H9 (cell line): ENCODE results near the gene PARD3. TPM values are rescaled to one million over a fixed set of nuclear protein-coding genes. Genes with fewer than 3 reads are reported as not detected.

Source experiments
- DNase-seq: peaks from one replicate; pipeline ENCODE4 v3.0.0-alpha.2; 2017
- H2AFZ ChIP-seq: one replicate; pipeline ENCODE4 v1.6.1; 2013; ENCODE audit warnings: mild to moderate bottlenecking, low read length, control low read depth, moderate library complexity
- H2AK5ac ChIP-seq: 2 replicates; pipeline ENCODE4 v1.6.1; 2013; ENCODE audit warnings: low read length, control low read depth, mixed read lengths; ENCODE audit not compliant: insufficient read length
- H2BK120ac ChIP-seq: one replicate; pipeline ENCODE4 v1.6.1; 2013; ENCODE audit warnings: low read depth, mild to moderate bottlenecking, low read length, control low read depth, inconsistent platforms; ENCODE audit not compliant: poor library complexity, severe bottlenecking
- H2BK12ac ChIP-seq: 2 replicates; pipeline ENCODE4 v1.6.1; 2013; ENCODE audit warnings: low read length, control low read depth, mixed read lengths, low read depth; ENCODE audit not compliant: insufficient read length
- H2BK15ac ChIP-seq: 2 replicates; pipeline ENCODE4 v1.6.1; 2013; ENCODE audit warnings: low read depth, low read length, control low read depth
- H2BK20ac ChIP-seq: one replicate; pipeline ENCODE4 v1.6.1; 2013; ENCODE audit warnings: low read depth, mild to moderate bottlenecking, low read length, control low read depth, inconsistent platforms; ENCODE audit not compliant: poor library complexity, severe bottlenecking
- H2BK5ac ChIP-seq: 2 replicates; pipeline ENCODE4 v1.6.1; 2013; ENCODE audit warnings: low read length, control low read depth, mixed read lengths; ENCODE audit not compliant: insufficient read length
- H3K14ac ChIP-seq: 2 replicates; pipeline ENCODE4 v1.6.1; 2013; ENCODE audit warnings: low read length, control low read depth; ENCODE audit not compliant: insufficient read depth
- H3K18ac ChIP-seq: 2 replicates; pipeline ENCODE4 v1.6.1; 2013; ENCODE audit warnings: low read depth, mild to moderate bottlenecking, mixed read lengths, low read length, control low read depth; ENCODE audit not compliant: insufficient read length
- H3K23ac ChIP-seq: 2 replicates; pipeline ENCODE4 v1.6.1; 2013; ENCODE audit warnings: low read length, control low read depth, mixed read lengths, low read depth; ENCODE audit not compliant: insufficient read length
- H3K23me2 ChIP-seq: 2 replicates; pipeline ENCODE4 v1.6.1; 2013; ENCODE audit warnings: low read depth, mild to moderate bottlenecking, mixed read lengths, low read length, control low read depth; ENCODE audit not compliant: insufficient read length, poor library complexity, severe bottlenecking
- H3K27ac ChIP-seq: 2 replicates; pipeline ENCODE4 v1.5.1; 2013; ENCODE audit warnings: low read length, control low read depth, mixed read lengths, low read depth; ENCODE audit not compliant: insufficient read length
- H3K27me3 ChIP-seq: 2 replicates; pipeline ENCODE4 v1.6.1; 2013; ENCODE audit warnings: low read length, control low read depth, inconsistent platforms; ENCODE audit not compliant: insufficient read depth
- H3K4ac ChIP-seq: 2 replicates; pipeline ENCODE4 v1.6.1; 2013; ENCODE audit warnings: low read depth, mild to moderate bottlenecking, control low read depth, inconsistent platforms, low read length, moderate library complexity
- H3K4me1 ChIP-seq: 2 replicates; pipeline ENCODE4 v1.6.1; 2013; ENCODE audit warnings: low read length, control low read depth, inconsistent platforms; ENCODE audit not compliant: insufficient read depth
- H3K4me2 ChIP-seq: 2 replicates; pipeline ENCODE4 v1.6.1; 2013; ENCODE audit warnings: low read length, control low read depth, mixed read lengths; ENCODE audit not compliant: insufficient read length, insufficient read depth
- H3K56ac ChIP-seq: 2 replicates; pipeline ENCODE4 v1.6.1; 2013; ENCODE audit warnings: low read depth, mild to moderate bottlenecking, mixed read lengths, low read length, control low read depth; ENCODE audit not compliant: insufficient read length
- H3K79me1 ChIP-seq: 2 replicates; pipeline ENCODE4 v1.6.1; 2013; ENCODE audit warnings: low read depth, mild to moderate bottlenecking, moderate library complexity, low read length, control low read depth, inconsistent platforms; ENCODE audit not compliant: insufficient read depth, poor library complexity, severe bottlenecking
- H3K79me2 ChIP-seq: 2 replicates; pipeline ENCODE4 v1.6.1; 2013; ENCODE audit warnings: low read length, control low read depth, inconsistent platforms; ENCODE audit not compliant: insufficient read depth
- H3K9ac ChIP-seq: 2 replicates; pipeline ENCODE4 v1.6.1; 2013; ENCODE audit warnings: low read length, control low read depth, mixed read lengths; ENCODE audit not compliant: insufficient read length; ENCODE audit errors: extremely low read depth
- H3K9me3 ChIP-seq: one replicate; pipeline ENCODE4 v1.6.1; 2013; ENCODE audit warnings: low read depth, low read length, inconsistent platforms; ENCODE audit not compliant: control insufficient read depth
- H3T11ph ChIP-seq: one replicate; pipeline ENCODE4 v1.6.1; 2013; ENCODE audit warnings: mild to moderate bottlenecking, low read length, control low read depth, inconsistent platforms
- H4K20me1 ChIP-seq: one replicate; pipeline ENCODE4 v1.6.1; 2013; ENCODE audit not compliant: control insufficient read depth, insufficient read length, insufficient read depth
- H4K5ac ChIP-seq: 2 replicates; pipeline ENCODE4 v1.6.1; 2013; ENCODE audit warnings: low read depth, mild to moderate bottlenecking, mixed read lengths, low read length, control low read depth; ENCODE audit not compliant: insufficient read length
- H4K8ac ChIP-seq: replicated peaks from 2 replicates; pipeline ENCODE4 v1.6.1; 2013; ENCODE audit warnings: low read length, control low read depth, mixed read lengths, low read depth; ENCODE audit not compliant: insufficient read length
- H4K91ac ChIP-seq: 2 replicates; pipeline ENCODE4 v1.6.1; 2013; ENCODE audit warnings: low read depth, mild to moderate bottlenecking, moderate library complexity, mixed read lengths, low read length, control low read depth; ENCODE audit not compliant: insufficient read length
- H3K27ac Mint-ChIP-seq, 3 experiments: 2 replicates in 2 of 3; 3 replicates in 1 of 3; pipeline ENCODE4 v1.8.0; 2020 to 2021; ENCODE audit warnings: mixed read lengths in 3 of 3, mild to moderate bottlenecking in 1 of 3, moderate library complexity in 1 of 3
- H3K27me3 Mint-ChIP-seq: 2 replicates; pipeline ENCODE4 v1.8.0; 2021; ENCODE audit warnings: low read depth, mild to moderate bottlenecking, moderate library complexity, mixed read lengths
- H3K36me3 Mint-ChIP-seq, 3 experiments: 2 replicates in 2 of 3; 3 replicates in 1 of 3; pipeline ENCODE4 v1.8.0; 2020 to 2021; ENCODE audit warnings: low read depth in 3 of 3, mixed read lengths in 3 of 3; ENCODE audit not compliant: insufficient read depth in 1 of 3
- H3K4me1 Mint-ChIP-seq, 2 experiments: 2 replicates each; pipeline ENCODE4 v1.8.0; 2020; ENCODE audit warnings: mixed read lengths in 2 of 2
- H3K4me3 Mint-ChIP-seq, 2 experiments: 2 replicates in 1 of 2; 3 replicates in 1 of 2; pipeline ENCODE4 v1.8.0; 2020 to 2021; ENCODE audit warnings: mild to moderate bottlenecking in 2 of 2, mixed read lengths in 2 of 2, moderate library complexity in 1 of 2
- H3K9me3 Mint-ChIP-seq, 2 experiments: 2 replicates in 1 of 2; 3 replicates in 1 of 2; pipeline ENCODE4 v1.8.0; 2020; ENCODE audit warnings: mild to moderate bottlenecking in 2 of 2, mixed read lengths in 2 of 2, moderate library complexity in 1 of 2
- CTCF ChIP-seq: fragments of 200-600 bp; sonication (generic); conservative IDR thresholded peaks from 3 replicates; pipeline ENCODE4 v1.8.0; 2021; ENCODE audit warnings: antibody characterized with exemption, mild to moderate bottlenecking
- WGBS: extraction: QIAGEN DNeasy Blood & Tissue Kit; methylation state at CpG from one replicate; pipeline ENCODE4 v1.1.7; 2013; ENCODE audit warnings: missing lambda C conversion rate, low lambda C conversion rate, mixed read lengths; ENCODE audit not compliant: insufficient read length; ENCODE audit errors: extremely low coverage; 5-methylcytosine and 5-hydroxymethylcytosine counted together
- total RNA-seq: library from RNA; stranded (reverse); gene quantifications from 2 replicates; pipeline ENCODE4 v1.2.1, GENCODE V29; 2021

PARD3 gene
- total RNA-seq, 1 experiment from 2014 or later = 44.7 TPM

GRCh38 chr10:34195364-34196057 lies 619.6 kb downstream of the PARD3 start:
- no peak overlapping the region for H3K4me2 ChIP-seq
- no peak overlapping the region for H3K56ac ChIP-seq
- no peak overlapping the region for H2BK15ac ChIP-seq
- no peak overlapping the region for H3K27ac Mint-ChIP-seq
- 0 out of 7 replicates have a peak, but pooled peaks cover 0 to 4% (median 3%) of the 10 kb centered on the region in 3 experiments for H3K36me3 Mint-ChIP-seq
- WGBS = no CpG with 5 or more reads among the region's 8 CpGs
- H4K91ac ChIP-seq = no peak overlapping the region
- H3K4ac ChIP-seq = no peak overlapping the region
- H3K4me1 ChIP-seq = peaks cover 3% of the 10 kb centered on the region; the same call in 1 of the 2 replicates
- no peak overlapping the region for H2AK5ac ChIP-seq
- H3K9me3 ChIP-seq = no peaks in the 10 kb centered on the region
- H3K27ac ChIP-seq = no peak overlapping the region
- no peaks in the 10 kb centered on the region for H3K27me3 ChIP-seq
- no peaks in the 10 kb centered on the region for H3K23me2 ChIP-seq
- H2BK12ac ChIP-seq = no peak overlapping the region
- no peak overlapping the region for H2AFZ ChIP-seq
- no peak overlapping the region for H4K5ac ChIP-seq
- no peak for TF ChIP-seq CTCF
- no peaks in the 10 kb centered on the region; a peak in 1 of 5 replicates for H3K9me3 Mint-ChIP-seq
- no peaks in the 10 kb centered on the region for H3K79me1 ChIP-seq
- no peak overlapping the region for H2BK20ac ChIP-seq
- H3K23ac ChIP-seq = no peak overlapping the region
- H2BK5ac ChIP-seq = no peak overlapping the region
- no peak overlapping the region for H3K18ac ChIP-seq
- H3K27me3 Mint-ChIP-seq = no peaks in the 10 kb centered on the region
- no peak overlapping the region for H4K8ac ChIP-seq
- no peaks in the 10 kb centered on the region for H3K79me2 ChIP-seq
- peaks cover 33 to 45% of the 10 kb centered on the region in 2 experiments for H3K4me1 Mint-ChIP-seq
- H3T11ph ChIP-seq = no peak overlapping the region
- H4K20me1 ChIP-seq = no peaks in the 10 kb centered on the region
- H2BK120ac ChIP-seq = no peak overlapping the region
- no peak overlapping the region for H3K14ac ChIP-seq
- H3K9ac ChIP-seq = no peak overlapping the region
- no peak overlapping the region for H3K4me3 Mint-ChIP-seq
- no peak for DNase-seq
